Neural progenitor cell (in vitro differentiated cells): Measurements from ENCODE around the gene P2RY4. TPM values are rescaled to one million over a fixed set of nuclear protein-coding genes. Genes with fewer than 3 reads are reported as not detected.

Experiments used
- DNase-seq: peaks from one replicate; pipeline ENCODE4 v3.0.0-alpha.2; 2016; ENCODE audit warnings: low spot score
- H2AFZ ChIP-seq: fragments of 200-600 bp; sonication (generic); replicated peaks from 2 replicates; pipeline ENCODE4 v1.6.1; 2016; ENCODE audit warnings: antibody characterized with exemption
- H3F3A ChIP-seq: fragments of 200-600 bp; sonication (generic); 2 replicates; pipeline ENCODE4 v1.6.1; 2016; ENCODE audit warnings: antibody characterized with exemption, low read depth
- H3K27ac ChIP-seq: fragments of 200-600 bp; sonication (generic); 2 replicates; pipeline ENCODE4 v1.5.1; 2016; ENCODE audit warnings: mild to moderate bottlenecking
- H3K27me3 ChIP-seq: fragments of 200-600 bp; sonication (generic); 2 replicates; pipeline ENCODE4 v1.6.1; 2016; ENCODE audit warnings: mild to moderate bottlenecking, moderate library complexity
- H3K36me3 ChIP-seq: fragments of 200-600 bp; sonication (generic); 2 replicates; pipeline ENCODE4 v1.5.1; 2016
- H3K4me1 ChIP-seq: fragments of 200-600 bp; sonication (generic); 2 replicates; pipeline ENCODE4 v1.6.1; 2016; ENCODE audit warnings: mixed run types
- H3K4me2 ChIP-seq: fragments of 200-600 bp; sonication (generic); 2 replicates; pipeline ENCODE4 v1.6.1; 2016
- H3K4me3 ChIP-seq: fragments of 200-600 bp; sonication (generic); 2 replicates; pipeline ENCODE4 v1.5.1; 2016
- H3K79me2 ChIP-seq: fragments of 200-600 bp; sonication (generic); 2 replicates; pipeline ENCODE4 v1.6.1; 2016; ENCODE audit warnings: low read depth
- H3K9ac ChIP-seq: fragments of 200-600 bp; sonication (generic); 2 replicates; pipeline ENCODE4 v1.6.1; 2016
- H3K9me3 ChIP-seq: fragments of 200-600 bp; sonication (generic); 2 replicates; pipeline ENCODE4 v1.5.1; 2016; ENCODE audit warnings: low read depth
- H4K20me1 ChIP-seq: fragments of 200-600 bp; sonication (generic); 2 replicates; pipeline ENCODE4 v1.6.1; 2016; ENCODE audit warnings: low read depth
- H3K27ac Mint-ChIP-seq: 3 replicates; pipeline ENCODE4 v1.8.0; 2021; ENCODE audit warnings: mixed read lengths
- H3K27me3 Mint-ChIP-seq: 2 replicates; pipeline ENCODE4 v1.8.0; 2022; ENCODE audit warnings: low read depth, mild to moderate bottlenecking, inconsistent platforms, moderate library complexity, mixed read lengths; ENCODE audit not compliant: insufficient read depth
- H3K36me3 Mint-ChIP-seq: 3 replicates; pipeline ENCODE4 v1.8.0; 2021; ENCODE audit warnings: mixed read lengths
- H3K4me1 Mint-ChIP-seq: 3 replicates; pipeline ENCODE4 v1.8.0; 2021; ENCODE audit warnings: mixed read lengths
- H3K4me3 Mint-ChIP-seq: 3 replicates; pipeline ENCODE4 v1.8.0; 2021; ENCODE audit warnings: mild to moderate bottlenecking, moderate library complexity, mixed read lengths
- H3K9me3 Mint-ChIP-seq: 3 replicates; pipeline ENCODE4 v1.8.0; 2020; ENCODE audit warnings: mixed read lengths
- EZH2 ChIP-seq: fragments of 200-600 bp; sonication (generic); IDR thresholded peaks from 2 replicates; pipeline ENCODE4 v1.6.1; 2017; ENCODE audit warnings: antibody characterized with exemption, mild to moderate bottlenecking, moderate library complexity
- EZH2phosphoT487 ChIP-seq: fragments of 200-600 bp; sonication (generic); IDR thresholded peaks from 2 replicates; pipeline ENCODE4 v1.6.1; 2017; ENCODE audit warnings: antibody characterized with exemption
- total RNA-seq: library from RNA; depleted of rRNA; stranded (reverse); fragments of >200 nt; gene quantifications from 2 replicates; pipeline ENCODE4 v1.2.3, GENCODE V29; 2015; ENCODE audit warnings: low replicate concordance
- TF ChIP-seq, protein P1 (sequence below): fragments of 200-600 bp; sonication (generic); IDR thresholded peaks from 2 replicates; pipeline ENCODE4 v1.5.1; 2017; ENCODE audit warnings: antibody characterized with exemption, mild to moderate bottlenecking

P2RY4 gene
- total RNA-seq, 1 donor from 2014 or later, result not detected

DNA sequence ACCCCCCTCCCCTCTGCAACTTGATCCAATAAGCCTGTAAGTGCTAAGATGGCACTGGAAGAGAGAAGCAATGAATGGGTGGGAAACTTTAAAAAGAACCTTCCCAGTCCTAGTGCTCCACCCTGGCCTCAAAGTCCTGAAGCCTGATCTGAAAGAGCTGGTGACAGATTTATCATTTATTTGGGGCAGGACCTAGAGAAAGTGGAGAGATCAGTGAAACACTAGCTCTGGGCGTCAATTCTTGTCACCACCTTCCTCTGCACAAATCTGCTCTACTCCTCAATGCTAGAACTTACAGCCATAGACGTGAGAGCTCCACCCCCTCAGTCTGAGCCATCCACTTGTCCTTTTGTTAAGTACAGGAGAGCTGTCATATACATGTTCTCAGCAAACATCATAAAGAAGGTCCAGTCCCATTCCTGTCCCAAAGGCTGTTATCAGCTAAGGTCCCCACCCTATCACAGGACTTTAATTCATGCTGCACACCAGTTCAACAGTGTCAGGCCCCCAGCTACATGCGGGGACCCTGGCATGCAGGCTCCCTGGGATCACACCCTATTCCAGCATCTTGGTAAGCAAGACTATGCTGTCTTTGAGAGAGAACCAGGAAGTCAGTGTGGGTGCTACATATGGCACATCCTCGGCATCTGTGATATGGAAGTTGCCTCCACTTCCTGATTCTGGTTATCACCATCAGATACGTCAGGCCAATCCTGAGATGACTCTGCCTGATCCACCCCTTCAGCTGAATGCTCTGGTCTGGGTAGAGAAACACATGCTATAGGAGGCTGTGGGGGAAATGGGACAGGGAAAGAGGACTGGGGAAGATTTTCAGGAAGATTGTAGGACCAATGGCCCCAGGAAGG is 2.3 kb downstream of the P2RY4 start:
- peaks cover 3% of the 10 kb centered on the region for H3K9me3 ChIP-seq
- Mint-ChIP-seq H3K27me3 (peaks cover 5% of the 10 kb centered on the region), H3K27ac (no peak overlapping the region), H3K9me3 (no peaks in the 10 kb centered on the region), H3K4me3 (no peak overlapping the region), H3K4me1 (no peaks in the 10 kb centered on the region), H3K36me3 (no peaks in the 10 kb centered on the region)
- no peak overlapping the region for H3K27ac ChIP-seq
- H3K27me3 ChIP-seq, result no peaks in the 10 kb centered on the region
- H3K4me3 ChIP-seq, result no peak overlapping the region
- TF ChIP-seq EZH2, result no peak
- TF ChIP-seq, protein P1, sequence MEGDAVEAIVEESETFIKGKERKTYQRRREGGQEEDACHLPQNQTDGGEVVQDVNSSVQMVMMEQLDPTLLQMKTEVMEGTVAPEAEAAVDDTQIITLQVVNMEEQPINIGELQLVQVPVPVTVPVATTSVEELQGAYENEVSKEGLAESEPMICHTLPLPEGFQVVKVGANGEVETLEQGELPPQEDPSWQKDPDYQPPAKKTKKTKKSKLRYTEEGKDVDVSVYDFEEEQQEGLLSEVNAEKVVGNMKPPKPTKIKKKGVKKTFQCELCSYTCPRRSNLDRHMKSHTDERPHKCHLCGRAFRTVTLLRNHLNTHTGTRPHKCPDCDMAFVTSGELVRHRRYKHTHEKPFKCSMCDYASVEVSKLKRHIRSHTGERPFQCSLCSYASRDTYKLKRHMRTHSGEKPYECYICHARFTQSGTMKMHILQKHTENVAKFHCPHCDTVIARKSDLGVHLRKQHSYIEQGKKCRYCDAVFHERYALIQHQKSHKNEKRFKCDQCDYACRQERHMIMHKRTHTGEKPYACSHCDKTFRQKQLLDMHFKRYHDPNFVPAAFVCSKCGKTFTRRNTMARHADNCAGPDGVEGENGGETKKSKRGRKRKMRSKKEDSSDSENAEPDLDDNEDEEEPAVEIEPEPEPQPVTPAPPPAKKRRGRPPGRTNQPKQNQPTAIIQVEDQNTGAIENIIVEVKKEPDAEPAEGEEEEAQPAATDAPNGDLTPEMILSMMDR, result no peak
- no peak for TF ChIP-seq EZH2phosphoT487
- H2AFZ ChIP-seq, result no peak overlapping the region
- no peak overlapping the region for H3K4me2 ChIP-seq
- no peaks in the 10 kb centered on the region for H3K79me2 ChIP-seq
- no peaks in the 10 kb centered on the region for H3F3A ChIP-seq
- no peaks in the 10 kb centered on the region for H4K20me1 ChIP-seq
- H3K9ac ChIP-seq, result no peak overlapping the region
- H3K36me3 ChIP-seq, result no peaks in the 10 kb centered on the region
- no peaks in the 10 kb centered on the region for H3K4me1 ChIP-seq
- no peak for DNase-seq

DNA sequence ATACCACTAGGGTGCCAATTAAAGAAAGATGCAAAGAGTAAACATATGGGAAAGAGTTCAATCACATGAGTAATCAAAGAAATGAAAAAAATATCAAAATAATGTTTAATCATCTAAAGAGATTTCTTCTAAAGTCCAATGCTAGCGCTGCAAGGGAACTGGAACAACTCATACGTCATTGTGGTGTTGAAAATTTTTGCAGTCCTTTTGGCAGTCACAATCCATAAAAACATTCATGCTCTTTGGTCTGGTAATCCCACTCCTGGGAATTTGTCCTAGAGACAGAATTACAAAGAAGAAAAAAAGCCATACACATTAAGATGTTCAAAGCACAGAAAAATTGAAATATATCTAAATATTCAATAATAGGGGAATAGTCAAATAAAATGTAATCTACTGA is 4.6 kb downstream of the P2RY4 start:
- Mint-ChIP-seq H3K4me1 (no peaks in the 10 kb centered on the region), H3K36me3 (no peaks in the 10 kb centered on the region), H3K9me3 (no peaks in the 10 kb centered on the region), H3K27me3 (peaks cover 5% of the 10 kb centered on the region), H3K4me3 (no peak overlapping the region), H3K27ac (no peak overlapping the region)
- Histone ChIP-seq H3K4me1 (no peaks in the 10 kb centered on the region), H3K9me3 (peaks cover 8% of the 10 kb centered on the region), H3K4me3 (no peak overlapping the region), H3K9ac (no peak overlapping the region), H2AFZ (no peak overlapping the region), H3F3A (no peaks in the 10 kb centered on the region), H3K36me3 (no peaks in the 10 kb centered on the region), H3K27me3 (no peaks in the 10 kb centered on the region), H3K27ac (no peak overlapping the region), H3K79me2 (no peaks in the 10 kb centered on the region), H3K4me2 (no peak overlapping the region), H4K20me1 (no peaks in the 10 kb centered on the region)
- DNase-seq, result no peak
- TF ChIP-seq EZH2, result no peak
- TF ChIP-seq EZH2phosphoT487, result no peak
- TF ChIP-seq, protein P1, result no peak

DNA sequence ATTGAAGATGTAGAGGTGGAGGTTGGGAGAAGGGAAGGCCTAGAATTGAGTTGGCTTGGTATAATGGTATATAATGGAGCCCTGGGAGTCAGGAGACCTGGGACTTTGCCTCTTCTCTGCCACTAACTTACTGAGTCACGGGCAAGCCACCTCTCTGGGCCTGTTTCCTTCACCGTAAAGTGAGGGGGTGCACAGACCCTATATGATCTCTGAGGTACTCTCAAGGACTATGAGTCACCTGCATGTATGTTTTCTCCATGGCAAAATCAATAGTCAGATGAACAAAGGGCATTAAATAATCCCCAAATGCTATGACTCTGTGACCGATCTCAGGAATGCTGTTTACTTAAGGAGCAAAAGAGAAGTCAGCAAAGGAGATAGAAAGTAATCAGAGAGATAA is 5.1 kb downstream of the P2RY4 start:
- Histone ChIP-seq H3K9ac (no peak overlapping the region), H2AFZ (no peak overlapping the region), H3K27me3 (no peaks in the 10 kb centered on the region), H3K9me3 (peaks cover 12% of the 10 kb centered on the region), H3K4me2 (no peak overlapping the region), H3K4me3 (no peak overlapping the region), H3K27ac (no peak overlapping the region), H4K20me1 (no peaks in the 10 kb centered on the region), H3K36me3 (no peaks in the 10 kb centered on the region), H3K79me2 (no peaks in the 10 kb centered on the region), H3F3A (no peaks in the 10 kb centered on the region), H3K4me1 (no peaks in the 10 kb centered on the region)
- no peak overlapping the region for H3K4me3 Mint-ChIP-seq
- DNase-seq, result no peak
- peaks cover 5% of the 10 kb centered on the region for H3K27me3 Mint-ChIP-seq
- no peaks in the 10 kb centered on the region for H3K36me3 Mint-ChIP-seq
- no peaks in the 10 kb centered on the region for H3K9me3 Mint-ChIP-seq
- H3K27ac Mint-ChIP-seq, result no peak overlapping the region
- TF ChIP-seq, protein P1, result no peak
- no peak for TF ChIP-seq EZH2phosphoT487
- H3K4me1 Mint-ChIP-seq, result no peaks in the 10 kb centered on the region
